Esophagus squamous epithelium (tissue), 4 donors: ENCODE results near the gene VCAN.

Experiments
- CTCF ChIP-seq, 6 experiments: fragments of 450-650 bp in 4 of 6; fragments of 200-600 bp in 2 of 6; sonication (generic) in 2 of 6; IDR thresholded peaks; one replicate each; pipeline ENCODE4 v1.5.1; 2016 to 2019; ENCODE audit warnings: antibody characterized with exemption in 6 of 6, mild to moderate bottlenecking in 4 of 6, moderate library complexity in 4 of 6
- POLR2A ChIP-seq, 4 donors: fragments of 450-650 bp; IDR thresholded peaks; one replicate each; pipeline ENCODE4 v1.6.1; 2017; ENCODE audit warnings: antibody characterized with exemption in 4 of 4, mild to moderate bottlenecking in 4 of 4, moderate library complexity in 3 of 4

GRCh38 chr5:83488821-83489220 is 17.3 kb downstream of the VCAN start:
- no peak for TF ChIP-seq CTCF (IDR thresholded peaks at IDR 0.05)
- no peak for TF ChIP-seq POLR2A (IDR thresholded peaks at IDR 0.05)
